ENCODE results near the gene ZNF197. TPM values are rescaled to one million over a fixed set of nuclear protein-coding genes. Genes with fewer than 3 reads are reported as not detected.
A peak's percentile ranks its signal among the peaks of the same experiment; 100 is the strongest.
"Not testable (repeated sequence)": the region's sequence is repeated elsewhere in the genome, so short reads cannot be mapped to it uniquely, and the experiment has no call there.

Gene ZNF197
- 12.3 and 33.1 TPM in 2 replicates for total RNA-seq

DNA sequence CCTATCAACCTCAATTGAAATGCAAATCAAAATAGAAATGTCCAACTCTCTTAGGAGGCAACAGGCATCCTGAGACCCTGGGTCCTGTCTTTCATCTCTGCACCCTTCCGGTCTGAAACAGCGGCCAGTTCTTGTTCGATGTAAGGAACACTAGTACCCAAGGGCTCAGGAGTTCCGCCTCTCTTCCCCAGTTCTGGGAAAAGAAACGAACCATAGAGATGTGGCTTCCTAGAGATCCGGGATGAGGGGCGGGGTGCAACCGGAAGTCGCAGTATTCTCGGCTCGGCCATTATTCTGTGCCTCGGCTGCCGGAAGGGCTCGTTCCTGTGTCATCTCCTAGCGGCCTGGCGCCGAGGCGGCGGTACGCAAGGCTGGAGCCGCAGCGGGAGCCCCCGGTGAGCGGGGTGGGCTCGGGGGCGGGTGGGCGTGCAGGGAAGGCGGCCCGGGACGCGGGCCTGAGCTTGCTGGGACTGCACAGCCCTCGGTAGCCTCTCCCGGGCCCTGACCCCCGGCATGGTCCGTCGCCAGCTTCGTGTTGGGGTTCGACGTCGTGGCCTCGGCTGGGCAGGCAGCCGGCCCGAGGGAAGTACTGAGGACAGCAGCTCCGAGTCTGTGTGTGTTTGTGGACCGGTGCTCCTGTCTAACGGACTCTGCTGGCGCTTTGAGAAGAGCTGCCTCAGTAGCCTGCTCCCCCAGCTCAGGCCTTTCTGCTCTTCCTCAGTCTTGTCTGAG is at the start of gene ZNF197:
ZNF197 (plus strand) TSS at position 288 of the 732 bp plus-strand sequence. CDS start 4,119 bp downstream, outside the sequence.
- peak; percentile 84 for DNase-seq (ENCODE audit: low read depth)

DNA sequence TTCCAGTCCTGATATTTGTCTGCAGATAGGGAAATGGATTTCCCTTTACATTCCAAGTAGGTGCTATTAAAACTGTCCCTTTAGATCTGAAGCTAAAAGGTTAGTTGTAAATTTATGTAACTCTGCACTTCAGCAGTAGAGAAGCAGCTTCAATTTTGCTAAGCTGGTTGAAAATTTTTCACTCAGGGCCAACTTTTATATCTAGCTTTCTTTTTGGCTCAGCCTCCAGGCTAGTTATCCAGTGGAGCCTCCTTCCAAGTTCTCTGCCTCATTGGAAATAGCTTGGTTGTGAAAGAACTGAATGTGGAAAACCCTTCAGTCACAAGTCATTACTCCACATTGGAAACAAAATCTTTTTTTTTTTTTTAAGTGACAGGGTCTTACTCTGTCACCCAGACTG is 48.2 kb upstream of the ZNF197 start:
- no peak for DNase-seq (ENCODE audit: low read depth)

DNA sequence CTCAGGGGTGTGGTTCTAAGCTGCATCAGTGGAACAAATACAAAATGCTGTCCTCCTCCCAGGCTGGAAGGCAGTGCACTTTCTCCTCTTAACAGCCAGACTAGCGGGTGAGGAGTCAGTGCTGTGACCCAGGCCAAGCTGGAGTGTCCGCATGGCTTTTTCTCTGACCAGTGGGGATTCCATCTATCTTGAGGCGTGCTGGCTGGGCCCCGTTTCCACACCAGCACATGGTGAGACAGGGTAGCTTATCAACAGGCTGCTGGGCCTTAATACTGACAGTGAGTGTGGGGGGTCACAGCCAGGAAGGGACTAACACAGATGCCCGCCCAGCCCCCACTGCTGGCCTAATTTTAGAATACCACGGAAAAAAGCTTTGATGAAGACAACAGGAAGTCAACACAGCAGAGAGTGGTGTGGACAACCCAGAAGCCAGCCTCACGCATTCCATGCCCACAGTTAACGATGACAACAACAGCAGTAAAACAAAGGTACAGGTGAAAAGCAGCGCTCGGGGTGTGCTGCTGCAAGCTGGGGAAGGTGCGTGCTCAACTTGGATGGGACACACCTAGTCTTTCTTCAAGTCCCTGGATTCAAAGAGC is 47.4 kb upstream of the ZNF197 start:
- not testable (repeated sequence) for DNase-seq (ENCODE audit: low read depth)

- not testable (repeated sequence) for DNase-seq (ENCODE audit: low read depth)
Measured at GRCh38 chr3:44578316-44578715, 46.5 kb upstream of the ZNF197 start.

GRCh38 chr3:44578924-44579515 is 45.8 kb upstream of the ZNF197 start:
- not testable (repeated sequence) for DNase-seq (ENCODE audit: low read depth)

- DNase-seq (ENCODE audit: low read depth), result not testable (repeated sequence)
Measured at GRCh38 chr3:44579749-44580148, 45.1 kb upstream of the ZNF197 start.

- DNase-seq (ENCODE audit: low read depth), result not testable (repeated sequence)
Measured at GRCh38 chr3:44580971-44581370, 43.9 kb upstream of the ZNF197 start.

DNA sequence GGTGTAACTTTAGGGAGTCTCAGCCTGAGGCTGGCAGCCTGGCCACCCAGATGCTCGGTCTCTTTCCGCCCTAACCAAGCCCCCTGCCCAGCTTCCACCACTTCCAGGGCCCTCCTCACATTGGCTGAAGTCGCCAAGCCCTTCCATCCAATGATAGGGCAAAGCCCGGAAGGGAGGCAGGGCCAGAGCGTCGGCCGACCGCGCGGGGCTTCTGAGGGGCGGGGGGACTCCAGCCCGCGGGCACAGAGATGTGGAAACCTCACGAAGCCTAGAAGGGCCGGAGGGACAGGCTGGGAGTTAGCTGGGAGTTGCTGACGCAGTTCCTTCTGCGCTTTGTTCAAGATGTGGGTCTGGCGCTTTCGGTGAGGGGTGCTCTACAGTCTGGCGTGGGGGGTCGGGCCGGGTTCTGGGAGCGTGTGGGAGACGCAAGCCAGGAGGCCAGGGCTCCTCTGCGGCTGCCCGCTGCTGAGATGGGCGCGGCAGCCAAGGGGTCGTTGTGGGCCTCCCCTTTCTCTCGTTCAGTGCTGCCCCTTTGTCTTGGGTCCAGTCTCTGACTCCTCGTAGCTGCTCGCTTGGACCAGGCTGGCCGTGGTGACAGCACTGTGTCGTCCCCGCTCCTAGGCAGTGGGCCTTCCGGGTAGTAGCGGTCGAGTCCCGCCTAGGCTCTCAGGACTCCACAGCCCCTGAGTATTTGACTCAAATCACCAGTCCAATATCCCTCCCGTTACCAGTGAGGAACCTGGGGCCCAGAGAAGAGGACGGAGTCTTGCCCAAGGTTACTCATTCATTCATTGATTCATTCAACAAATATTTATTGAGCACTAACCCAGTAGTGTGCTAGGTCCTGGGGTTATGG is 40.0 kb upstream of the ZNF197 start, which contains the start of gene ZNF660:
ZNF660 (plus strand) TSS at position 319 of the 856 bp plus-strand sequence. CDS start 9,230 bp downstream, outside the sequence.
- peak; percentile 74 for DNase-seq (ENCODE audit: low read depth)

DNA sequence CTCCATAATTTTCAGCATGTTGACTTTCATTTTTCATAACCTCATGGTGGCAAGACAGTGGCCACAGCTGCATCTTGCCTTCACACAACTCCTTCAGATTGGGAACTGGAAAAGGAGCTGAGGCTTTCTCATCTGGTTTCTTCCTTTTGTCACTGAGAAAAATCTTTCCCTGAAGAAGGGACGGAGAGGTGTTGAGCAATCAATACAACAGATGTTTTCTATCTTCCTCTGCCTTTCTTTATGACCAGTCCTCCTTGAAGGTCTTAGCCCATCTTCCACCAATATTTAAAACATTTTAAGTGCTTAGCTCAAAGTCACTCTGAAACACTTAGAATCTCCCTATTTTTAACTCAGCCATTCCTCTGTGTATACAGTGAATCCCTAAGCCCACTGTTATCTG is 28.2 kb upstream of the ZNF197 start:
- DNase-seq (ENCODE audit: low read depth), result no peak

DNA sequence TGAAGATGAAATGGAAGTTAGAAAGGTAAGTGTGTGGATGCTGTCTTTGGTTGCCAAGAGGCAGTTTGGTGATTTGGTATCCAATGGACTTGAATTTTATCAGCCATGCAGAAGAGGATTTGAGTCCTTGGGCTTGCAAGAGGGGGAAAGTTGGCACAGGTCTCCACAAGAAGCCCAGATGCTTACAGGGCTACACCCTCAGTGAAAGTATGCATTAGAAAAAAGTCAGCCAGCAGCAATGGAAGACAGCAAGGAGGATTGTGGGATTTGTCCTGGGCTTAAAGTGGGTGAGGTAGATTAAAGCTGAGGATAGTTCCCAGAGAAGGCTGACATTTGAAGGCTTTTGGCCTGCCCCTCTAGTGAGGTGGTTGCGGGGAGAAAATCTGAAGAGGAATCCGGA is 23.1 kb upstream of the ZNF197 start:
- no peak for DNase-seq (ENCODE audit: low read depth)

DNA sequence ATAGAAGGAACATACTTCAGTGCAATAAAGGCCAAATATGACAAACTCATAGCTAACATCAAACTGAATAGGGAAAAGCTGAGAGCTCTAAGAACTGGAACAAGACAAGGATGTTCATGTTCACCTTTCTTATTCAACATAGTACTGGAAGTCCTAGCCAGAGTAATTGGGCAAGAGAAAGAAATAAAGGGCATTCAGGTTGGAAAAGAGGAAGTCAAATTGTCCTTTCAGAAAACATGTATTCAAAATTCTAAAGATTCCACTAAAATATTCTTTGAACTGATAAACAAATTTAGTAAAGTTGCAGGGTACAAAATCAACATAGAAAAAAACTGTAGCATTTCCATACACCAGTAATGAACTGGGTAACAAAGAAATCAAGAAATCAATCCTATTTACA is 12.2 kb upstream of the ZNF197 start:
- DNase-seq (ENCODE audit: low read depth), result no peak

GRCh38 chr3:44628716-44629115 is 3.9 kb downstream of the ZNF197 start:
- no peak for DNase-seq (ENCODE audit: low read depth)

DNA sequence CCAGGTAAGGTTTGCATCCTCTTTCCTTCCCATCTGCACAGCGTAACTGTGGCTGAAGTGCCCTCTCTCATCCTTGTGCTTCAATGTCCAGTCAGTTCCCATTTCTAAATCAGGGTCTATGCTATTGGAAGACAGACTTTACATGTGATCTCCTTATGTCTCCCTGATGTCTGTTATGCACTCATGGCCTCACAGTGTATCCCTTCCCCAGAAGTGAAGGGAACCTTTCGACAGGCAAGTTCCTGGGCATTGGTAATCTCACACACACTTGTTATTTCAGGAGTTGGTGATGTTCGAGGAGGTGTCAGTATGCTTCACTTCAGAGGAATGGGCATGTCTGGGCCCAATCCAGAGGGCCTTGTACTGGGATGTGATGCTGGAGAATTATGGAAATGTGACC is 7.4 kb downstream of the ZNF197 start:
- no peak for DNase-seq (ENCODE audit: low read depth)

- DNase-seq (ENCODE audit: low read depth), result no peak
Measured at GRCh38 chr3:44642337-44642736, 17.5 kb downstream of the ZNF197 start.

DNA sequence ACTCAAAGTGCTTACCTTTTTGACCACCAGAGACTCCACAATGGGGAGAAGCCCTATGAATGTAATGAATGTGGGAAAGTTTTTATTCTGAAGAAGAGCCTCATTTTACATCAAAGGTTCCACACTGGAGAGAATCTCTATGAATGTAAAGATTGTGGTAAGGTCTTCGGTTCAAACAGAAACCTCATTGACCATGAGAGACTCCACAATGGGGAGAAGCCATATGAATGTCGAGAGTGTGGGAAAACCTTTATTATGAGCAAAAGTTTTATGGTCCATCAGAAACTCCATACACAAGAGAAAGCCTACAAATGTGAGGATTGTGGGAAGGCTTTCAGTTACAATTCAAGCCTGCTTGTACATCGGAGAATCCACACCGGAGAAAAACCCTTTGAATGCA is 18.2 kb downstream of the ZNF197 start:
- DNase-seq (ENCODE audit: low read depth), result no peak

- DNase-seq (ENCODE audit: low read depth), result no peak
Measured at GRCh38 chr3:44647771-44648170, 22.9 kb downstream of the ZNF197 start.

GRCh38 chr3:44648564-44649229 is 23.9 kb downstream of the ZNF197 start, which contains the start of gene ZNF35:
TSS of gene ZNF35 (plus strand) at chr3:44648732. CDS start at chr3:44651068, 2,336 bp downstream.
- peak; percentile 78 for DNase-seq (ENCODE audit: low read depth)

GRCh38 chr3:44649709-44650108 is 24.9 kb downstream of the ZNF197 start:
- no peak for DNase-seq (ENCODE audit: low read depth)

GRCh38 chr3:44654039-44654438 is 29.2 kb downstream of the ZNF197 start:
- no peak for DNase-seq (ENCODE audit: low read depth)

DNA sequence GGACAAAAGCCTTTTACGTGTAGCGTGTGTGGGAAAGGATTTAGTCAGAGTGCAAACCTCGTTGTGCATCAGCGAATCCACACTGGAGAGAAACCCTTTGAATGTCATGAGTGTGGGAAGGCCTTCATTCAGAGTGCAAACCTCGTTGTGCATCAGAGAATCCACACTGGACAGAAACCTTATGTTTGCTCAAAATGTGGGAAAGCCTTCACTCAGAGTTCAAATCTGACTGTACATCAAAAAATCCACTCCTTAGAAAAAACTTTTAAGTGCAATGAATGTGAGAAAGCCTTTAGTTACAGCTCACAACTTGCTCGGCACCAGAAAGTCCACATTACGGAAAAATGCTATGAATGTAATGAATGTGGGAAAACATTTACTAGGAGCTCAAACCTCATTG is 34.2 kb downstream of the ZNF197 start:
- DNase-seq (ENCODE audit: low read depth), result no peak

DNA sequence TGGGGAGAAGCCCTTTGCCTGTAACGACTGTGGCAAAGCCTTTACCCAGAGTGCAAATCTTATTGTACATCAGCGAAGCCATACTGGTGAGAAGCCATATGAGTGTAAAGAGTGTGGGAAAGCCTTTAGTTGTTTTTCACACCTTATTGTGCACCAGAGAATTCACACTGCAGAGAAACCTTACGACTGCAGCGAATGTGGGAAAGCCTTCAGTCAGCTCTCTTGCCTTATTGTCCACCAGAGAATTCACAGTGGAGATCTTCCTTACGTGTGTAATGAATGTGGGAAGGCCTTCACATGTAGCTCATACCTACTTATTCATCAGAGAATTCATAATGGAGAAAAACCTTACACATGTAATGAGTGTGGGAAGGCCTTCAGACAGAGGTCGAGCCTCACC is 34.6 kb downstream of the ZNF197 start:
- DNase-seq (ENCODE audit: low read depth), result no peak
